Measurements from ENCODE around the gene INA. TPM values are rescaled to one million over a fixed set of nuclear protein-coding genes. Genes with fewer than 3 reads are reported as not detected.

INA gene
- total RNA-seq, 1 donor from 2014 or later: 2.4 TPM

DNA sequence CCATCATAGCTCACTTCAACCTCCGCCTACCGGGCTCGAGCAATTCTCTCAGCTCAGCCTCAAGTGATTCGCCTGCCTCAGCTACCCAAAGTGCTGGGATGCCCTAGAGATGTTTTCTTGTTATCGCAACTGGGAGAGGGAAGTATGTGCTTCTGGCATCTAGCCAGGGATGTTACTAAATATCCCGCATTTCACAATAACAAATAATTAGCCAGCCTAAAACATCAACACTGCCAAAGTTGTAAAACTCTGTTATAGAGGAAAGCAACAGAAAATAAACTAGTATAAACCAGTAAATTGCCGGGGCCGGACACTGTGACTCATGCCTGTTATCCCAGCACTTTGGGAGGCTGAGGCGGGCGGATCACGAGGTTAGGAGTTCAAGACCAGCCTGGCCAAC, 7.2 kb downstream of the INA start:
- no peaks in the 10 kb centered on the region for H3K36me3 Mint-ChIP-seq (ENCODE audit: unreplicated experiment)
- H3K9me3 Mint-ChIP-seq (ENCODE audit: unreplicated experiment): no peaks in the 10 kb centered on the region
- peaks cover 4% of the 10 kb centered on the region for H3K4me1 Mint-ChIP-seq (ENCODE audit: unreplicated experiment)
- no peak overlapping the region for H3K4me3 Mint-ChIP-seq (ENCODE audit: unreplicated experiment)
- no peak for TF ChIP-seq CTCF (IDR thresholded peaks at IDR 0.05)
- H3K27me3 Mint-ChIP-seq (ENCODE audit: unreplicated experiment): peaks cover 32% of the 10 kb centered on the region
- no peak overlapping the region for H3K27ac Mint-ChIP-seq (ENCODE audit: unreplicated experiment)
- no peak for DNase-seq (ENCODE audit: extremely low spot score, unreplicated experiment)

- Mint-ChIP-seq H3K4me3 (ENCODE audit: unreplicated experiment) (no peak overlapping the region), H3K4me1 (ENCODE audit: unreplicated experiment) (no peaks in the 10 kb centered on the region), H3K27me3 (ENCODE audit: unreplicated experiment) (peaks cover 23% of the 10 kb centered on the region), H3K36me3 (ENCODE audit: unreplicated experiment) (no peaks in the 10 kb centered on the region), H3K27ac (ENCODE audit: unreplicated experiment) (no peak overlapping the region), H3K9me3 (ENCODE audit: unreplicated experiment) (no peaks in the 10 kb centered on the region)
- DNase-seq (ENCODE audit: extremely low spot score, unreplicated experiment): no peak
- TF ChIP-seq CTCF (IDR thresholded peaks at IDR 0.05): no peak
These were observed 11.1 kb downstream of the INA start for GRCh38 chr10:103287992-103288391.

- Mint-ChIP-seq H3K36me3 (ENCODE audit: unreplicated experiment) (no peaks in the 10 kb centered on the region), H3K27ac (ENCODE audit: unreplicated experiment) (no peak overlapping the region), H3K4me3 (ENCODE audit: unreplicated experiment) (no peak overlapping the region), H3K4me1 (ENCODE audit: unreplicated experiment) (peaks cover 10% of the 10 kb centered on the region), H3K9me3 (ENCODE audit: unreplicated experiment) (no peaks in the 10 kb centered on the region), H3K27me3 (ENCODE audit: unreplicated experiment) (peaks cover 20% of the 10 kb centered on the region)
- DNase-seq (ENCODE audit: extremely low spot score, unreplicated experiment): no peak
- TF ChIP-seq CTCF (IDR thresholded peaks at IDR 0.05): no peak
These were observed 14.7 kb downstream of the INA start for GRCh38 chr10:103291588-103291987.

DNA sequence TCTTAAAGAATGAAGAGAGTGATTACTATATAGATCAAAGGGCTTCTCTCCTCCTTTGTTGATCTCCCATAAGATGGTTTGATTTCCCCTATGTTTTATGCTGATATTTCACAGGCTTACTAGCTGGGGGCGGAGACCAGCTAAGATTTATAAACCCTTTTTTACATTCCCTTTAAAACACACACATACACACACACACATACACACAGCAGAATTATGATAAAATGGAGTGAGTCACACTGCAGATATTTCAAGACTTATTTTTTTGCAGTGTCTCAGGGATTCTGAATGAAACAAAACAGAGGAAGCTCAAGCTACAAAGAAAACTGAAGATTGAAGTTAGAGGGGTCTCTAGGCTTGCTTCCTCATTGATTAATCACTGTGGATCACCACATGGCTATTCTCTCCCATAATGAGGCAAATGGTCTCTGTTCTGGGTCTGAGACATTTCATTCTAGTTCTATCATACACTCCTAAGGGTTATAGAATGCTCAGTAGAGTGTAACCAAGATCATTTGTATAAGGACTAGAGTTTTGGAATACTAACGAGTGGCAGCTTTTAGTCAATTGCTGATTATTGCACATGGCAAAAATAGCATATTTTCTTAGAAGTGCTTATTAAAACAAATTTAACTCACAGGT, 18.6 kb downstream of the INA start:
- no peaks in the 10 kb centered on the region for H3K36me3 Mint-ChIP-seq (ENCODE audit: unreplicated experiment)
- no peak for DNase-seq (ENCODE audit: extremely low spot score, unreplicated experiment)
- no peaks in the 10 kb centered on the region for H3K9me3 Mint-ChIP-seq (ENCODE audit: unreplicated experiment)
- H3K4me1 Mint-ChIP-seq (ENCODE audit: unreplicated experiment): peaks cover 10% of the 10 kb centered on the region
- H3K4me3 Mint-ChIP-seq (ENCODE audit: unreplicated experiment): no peak overlapping the region
- TF ChIP-seq CTCF (IDR thresholded peaks at IDR 0.05): no peak
- no peak overlapping the region for H3K27ac Mint-ChIP-seq (ENCODE audit: unreplicated experiment)
- H3K27me3 Mint-ChIP-seq (ENCODE audit: unreplicated experiment): no peaks in the 10 kb centered on the region

GRCh38 chr10:103307594-103307993, 30.7 kb downstream of the INA start:
- Mint-ChIP-seq H3K36me3 (ENCODE audit: unreplicated experiment) (peaks cover 33% of the 10 kb centered on the region), H3K27ac (ENCODE audit: unreplicated experiment) (no peak overlapping the region), H3K4me3 (ENCODE audit: unreplicated experiment) (no peak overlapping the region), H3K27me3 (ENCODE audit: unreplicated experiment) (no peaks in the 10 kb centered on the region), H3K9me3 (ENCODE audit: unreplicated experiment) (no peaks in the 10 kb centered on the region), H3K4me1 (ENCODE audit: unreplicated experiment) (no peaks in the 10 kb centered on the region)
- no peak for DNase-seq (ENCODE audit: extremely low spot score, unreplicated experiment)
- TF ChIP-seq CTCF (IDR thresholded peaks at IDR 0.05): no peak

Data from osteocyte (in vitro differentiated cells).